SU-DHL-6 (cell line): ENCODE results near the gene C1QTNF7.

Experiments used
- EZH2phosphoT487 ChIP-seq: fragments of 200-600 bp; sonication (generic), shearing (Covaris generic); conservative IDR thresholded peaks from 2 replicates; pipeline ENCODE4 v1.6.1; 2018; ENCODE audit warnings: mild to moderate bottlenecking, antibody characterized with exemption, low read length, moderate library complexity, mixed read lengths
- TF ChIP-seq, protein P1 (sequence below): fragments of 200-600 bp; sonication (generic); IDR thresholded peaks from one replicate; pipeline ENCODE4 v1.5.1; 2017; ENCODE audit warnings: antibody characterized with exemption, mild to moderate bottlenecking, low read length, moderate library complexity; ENCODE audit not compliant: insufficient read depth, poor library complexity, severe bottlenecking

GRCh38 chr4:15395311-15395710 is 32.5 kb upstream of the C1QTNF7 start:
- TF ChIP-seq, protein P1, sequence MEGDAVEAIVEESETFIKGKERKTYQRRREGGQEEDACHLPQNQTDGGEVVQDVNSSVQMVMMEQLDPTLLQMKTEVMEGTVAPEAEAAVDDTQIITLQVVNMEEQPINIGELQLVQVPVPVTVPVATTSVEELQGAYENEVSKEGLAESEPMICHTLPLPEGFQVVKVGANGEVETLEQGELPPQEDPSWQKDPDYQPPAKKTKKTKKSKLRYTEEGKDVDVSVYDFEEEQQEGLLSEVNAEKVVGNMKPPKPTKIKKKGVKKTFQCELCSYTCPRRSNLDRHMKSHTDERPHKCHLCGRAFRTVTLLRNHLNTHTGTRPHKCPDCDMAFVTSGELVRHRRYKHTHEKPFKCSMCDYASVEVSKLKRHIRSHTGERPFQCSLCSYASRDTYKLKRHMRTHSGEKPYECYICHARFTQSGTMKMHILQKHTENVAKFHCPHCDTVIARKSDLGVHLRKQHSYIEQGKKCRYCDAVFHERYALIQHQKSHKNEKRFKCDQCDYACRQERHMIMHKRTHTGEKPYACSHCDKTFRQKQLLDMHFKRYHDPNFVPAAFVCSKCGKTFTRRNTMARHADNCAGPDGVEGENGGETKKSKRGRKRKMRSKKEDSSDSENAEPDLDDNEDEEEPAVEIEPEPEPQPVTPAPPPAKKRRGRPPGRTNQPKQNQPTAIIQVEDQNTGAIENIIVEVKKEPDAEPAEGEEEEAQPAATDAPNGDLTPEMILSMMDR: no peak
- TF ChIP-seq EZH2phosphoT487: no peak
